ENCODE data around the gene TICAM1. TPM values are rescaled to one million over a fixed set of nuclear protein-coding genes. Genes with fewer than 3 reads are reported as not detected.
A peak's percentile ranks its signal among the peaks of the same experiment; 100 is the strongest.

The TICAM1 gene
- total and polyA plus RNA-seq, 10 of the 15 experiments (the other 5 are each of a cell fraction or from before 2014, with no cell fraction given) = 0.31 to 31.1 (median 5.3) TPM

DNA sequence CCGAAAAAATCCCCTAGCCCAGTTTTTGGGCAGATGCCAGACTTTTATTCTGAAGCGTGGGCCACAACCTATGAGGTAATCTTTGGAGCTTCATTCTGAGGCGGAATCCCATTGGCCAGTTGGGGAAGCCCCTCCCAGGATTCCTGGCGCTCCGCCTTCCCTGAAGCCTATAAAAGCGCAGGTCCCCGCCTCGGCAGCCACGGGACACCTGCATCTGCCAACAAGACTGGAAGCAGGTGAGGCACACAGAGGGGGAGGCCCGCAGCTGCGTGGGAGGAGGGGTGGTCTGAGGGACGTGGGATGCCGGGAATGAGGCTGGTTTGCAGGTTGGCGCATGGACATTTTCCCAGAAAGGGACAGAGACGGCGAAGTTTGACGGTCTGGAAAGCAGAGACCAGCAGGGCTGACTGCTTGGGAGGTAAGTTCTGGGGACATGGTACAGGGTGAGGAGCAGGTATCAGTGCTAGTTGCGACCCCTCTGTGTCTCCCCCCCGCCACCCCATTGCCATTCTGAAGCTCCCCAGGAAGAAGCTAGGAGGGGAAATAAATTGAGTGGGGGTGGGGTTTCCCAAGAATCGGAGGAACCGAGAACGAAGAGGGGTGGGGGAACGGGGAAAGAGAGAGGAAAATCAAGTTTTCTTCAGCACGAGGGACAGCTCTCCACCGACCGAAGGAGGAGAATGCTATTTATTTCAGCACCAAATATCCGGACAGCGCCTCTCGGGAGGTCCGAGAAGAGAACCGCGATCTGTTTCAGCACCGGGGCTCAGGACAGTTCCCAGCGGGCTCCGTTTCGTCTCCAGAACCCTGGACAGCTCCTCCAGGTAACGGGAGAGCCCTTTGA, 62.4 kb downstream of the TICAM1 start (continued):
- TF ChIP-seq, protein P1, sequence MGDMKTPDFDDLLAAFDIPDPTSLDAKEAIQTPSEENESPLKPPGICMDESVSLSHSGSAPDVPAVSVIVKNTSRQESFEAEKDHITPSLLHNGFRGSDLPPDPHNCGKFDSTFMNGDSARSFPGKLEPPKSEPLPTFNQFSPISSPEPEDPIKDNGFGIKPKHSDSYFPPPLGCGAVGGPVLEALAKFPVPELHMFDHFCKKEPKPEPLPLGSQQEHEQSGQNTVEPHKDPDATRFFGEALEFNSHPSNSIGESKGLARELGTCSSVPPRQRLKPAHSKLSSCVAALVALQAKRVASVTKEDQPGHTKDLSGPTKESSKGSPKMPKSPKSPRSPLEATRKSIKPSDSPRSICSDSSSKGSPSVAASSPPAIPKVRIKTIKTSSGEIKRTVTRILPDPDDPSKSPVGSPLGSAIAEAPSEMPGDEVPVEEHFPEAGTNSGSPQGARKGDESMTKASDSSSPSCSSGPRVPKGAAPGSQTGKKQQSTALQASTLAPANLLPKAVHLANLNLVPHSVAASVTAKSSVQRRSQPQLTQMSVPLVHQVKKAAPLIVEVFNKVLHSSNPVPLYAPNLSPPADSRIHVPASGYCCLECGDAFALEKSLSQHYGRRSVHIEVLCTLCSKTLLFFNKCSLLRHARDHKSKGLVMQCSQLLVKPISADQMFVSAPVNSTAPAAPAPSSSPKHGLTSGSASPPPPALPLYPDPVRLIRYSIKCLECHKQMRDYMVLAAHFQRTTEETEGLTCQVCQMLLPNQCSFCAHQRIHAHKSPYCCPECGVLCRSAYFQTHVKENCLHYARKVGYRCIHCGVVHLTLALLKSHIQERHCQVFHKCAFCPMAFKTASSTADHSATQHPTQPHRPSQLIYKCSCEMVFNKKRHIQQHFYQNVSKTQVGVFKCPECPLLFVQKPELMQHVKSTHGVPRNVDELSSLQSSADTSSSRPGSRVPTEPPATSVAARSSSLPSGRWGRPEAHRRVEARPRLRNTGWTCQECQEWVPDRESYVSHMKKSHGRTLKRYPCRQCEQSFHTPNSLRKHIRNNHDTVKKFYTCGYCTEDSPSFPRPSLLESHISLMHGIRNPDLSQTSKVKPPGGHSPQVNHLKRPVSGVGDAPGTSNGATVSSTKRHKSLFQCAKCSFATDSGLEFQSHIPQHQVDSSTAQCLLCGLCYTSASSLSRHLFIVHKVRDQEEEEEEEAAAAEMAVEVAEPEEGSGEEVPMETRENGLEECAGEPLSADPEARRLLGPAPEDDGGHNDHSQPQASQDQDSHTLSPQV (IDR thresholded peaks at IDR 0.05) = no peak
- 0 out of 2 replicates have a peak, but pooled peaks have one; percentile 30 for TF ChIP-seq CREB1 (IDR thresholded peaks at IDR 0.05; ENCODE audit: low read depth)
- TF ChIP-seq, protein P2, sequence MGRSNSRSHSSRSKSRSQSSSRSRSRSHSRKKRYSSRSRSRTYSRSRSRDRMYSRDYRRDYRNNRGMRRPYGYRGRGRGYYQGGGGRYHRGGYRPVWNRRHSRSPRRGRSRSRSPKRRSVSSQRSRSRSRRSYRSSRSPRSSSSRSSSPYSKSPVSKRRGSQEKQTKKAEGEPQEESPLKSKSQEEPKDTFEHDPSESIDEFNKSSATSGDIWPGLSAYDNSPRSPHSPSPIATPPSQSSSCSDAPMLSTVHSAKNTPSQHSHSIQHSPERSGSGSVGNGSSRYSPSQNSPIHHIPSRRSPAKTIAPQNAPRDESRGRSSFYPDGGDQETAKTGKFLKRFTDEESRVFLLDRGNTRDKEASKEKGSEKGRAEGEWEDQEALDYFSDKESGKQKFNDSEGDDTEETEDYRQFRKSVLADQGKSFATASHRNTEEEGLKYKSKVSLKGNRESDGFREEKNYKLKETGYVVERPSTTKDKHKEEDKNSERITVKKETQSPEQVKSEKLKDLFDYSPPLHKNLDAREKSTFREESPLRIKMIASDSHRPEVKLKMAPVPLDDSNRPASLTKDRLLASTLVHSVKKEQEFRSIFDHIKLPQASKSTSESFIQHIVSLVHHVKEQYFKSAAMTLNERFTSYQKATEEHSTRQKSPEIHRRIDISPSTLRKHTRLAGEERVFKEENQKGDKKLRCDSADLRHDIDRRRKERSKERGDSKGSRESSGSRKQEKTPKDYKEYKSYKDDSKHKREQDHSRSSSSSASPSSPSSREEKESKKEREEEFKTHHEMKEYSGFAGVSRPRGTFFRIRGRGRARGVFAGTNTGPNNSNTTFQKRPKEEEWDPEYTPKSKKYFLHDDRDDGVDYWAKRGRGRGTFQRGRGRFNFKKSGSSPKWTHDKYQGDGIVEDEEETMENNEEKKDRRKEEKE (IDR thresholded peaks at IDR 0.05) = no peak
- TF ChIP-seq SREBF2 (IDR thresholded peaks at IDR 0.05; ENCODE audit: low read length) = no peak
- no peak for TF ChIP-seq ZBED1 (IDR thresholded peaks at IDR 0.05; ENCODE audit: borderline replicate concordance)
- 0 out of 2 replicates have a peak, but pooled peaks have one; percentile 37 for TF ChIP-seq MEF2A (IDR thresholded peaks at IDR 0.05; ENCODE audit: insufficient read depth, low read depth, low read length)

Small RNAs within 50 kb of the gene (microRNA-seq; reads per million reads assigned to microRNA genes)
- gene MIR7-3 = 4.1 reads per million, percentile 24 among the genes with 10 or more reads in this experiment

Small RNAs within 50 kb of the gene (small RNA-seq; reads per million reads assigned to genes)
- not detected for gene MIR7-3

Other genes starting within 250 kb of the TICAM1 start
Only the 7 nearest of the 8 such genes appear.
- gene MYDGF, start 161.4 kb downstream of the TICAM1 start, total RNA-seq (2014; rRNA removed) = 68.7 and 83.5 TPM in 2 replicates
- 46.0 and 50.2 TPM in 2 replicates for gene MYDGF, start 161.4 kb downstream of the TICAM1 start, total RNA-seq (2014; rRNA removed; fragmentation: Illumina TruSeq; extraction: Trizol)
- gene MYDGF, start 161.4 kb downstream of the TICAM1 start, total RNA-seq (2021) = 57.4 and 64.7 TPM in 2 replicates
- gene MYDGF, start 161.4 kb downstream of the TICAM1 start, polyA plus RNA-seq (2011; rRNA removed) = 31.3 and 45.6 TPM in 2 replicates
- gene MYDGF, start 161.4 kb downstream of the TICAM1 start, polyA plus RNA-seq (2014; fragmentation: Illumina TruSeq; extraction: Trizol) = 17.9 and 39.1 TPM in 2 replicates
- 10 to 100 TPM in 1 of 2 experiments, 1 to 10 TPM in 1; 2.3 to 18.5 TPM for gene MYDGF, start 161.4 kb downstream of the TICAM1 start, polyA plus RNA-seq (2014; fragmentation: Nextera tagmentation; extraction: Ambion mirVana)
- 92.8 and 96.7 TPM in 2 replicates for gene MYDGF, start 161.4 kb downstream of the TICAM1 start, polyA plus RNA-seq (2014; rRNA removed)
- gene MYDGF, start 161.4 kb downstream of the TICAM1 start, polyA plus RNA-seq (2016; fragmentation: Nextera tagmentation; extraction: Ambion mirVana) = 100 to 1,000 TPM; 183 to 196 TPM
- 32.3 and 35.7 TPM in 2 replicates for gene DPP9, start 107.9 kb downstream of the TICAM1 start, total RNA-seq (2014; rRNA removed)
- gene DPP9, start 107.9 kb downstream of the TICAM1 start, total RNA-seq (2014; rRNA removed; fragmentation: Illumina TruSeq; extraction: Trizol) = 14.9 and 15.2 TPM in 2 replicates
- 54.5 and 58.6 TPM in 2 replicates for gene DPP9, start 107.9 kb downstream of the TICAM1 start, total RNA-seq (2021)
- 4.5 and 10.0 TPM in 2 replicates for gene DPP9, start 107.9 kb downstream of the TICAM1 start, polyA plus RNA-seq (2011; rRNA removed)
- 11.4 and 24.1 TPM in 2 replicates for gene DPP9, start 107.9 kb downstream of the TICAM1 start, polyA plus RNA-seq (2014; fragmentation: Illumina TruSeq; extraction: Trizol)
- gene DPP9, start 107.9 kb downstream of the TICAM1 start, polyA plus RNA-seq (2014; fragmentation: Nextera tagmentation; extraction: Ambion mirVana) = 1 to 10 TPM in 1 of 2 experiments, under 1 TPM in 1; 0.64 to 1.2 TPM
- gene DPP9, start 107.9 kb downstream of the TICAM1 start, polyA plus RNA-seq (2014; rRNA removed) = 31.0 and 40.9 TPM in 2 replicates
- gene DPP9, start 107.9 kb downstream of the TICAM1 start, polyA plus RNA-seq (2016; fragmentation: Nextera tagmentation; extraction: Ambion mirVana) = 10 to 100 TPM; 50.6 to 52.9 TPM
- gene FEM1A, start 40.0 kb downstream of the TICAM1 start, total RNA-seq (2014; rRNA removed) = 14.0 and 17.4 TPM in 2 replicates
- gene FEM1A, start 40.0 kb downstream of the TICAM1 start, total RNA-seq (2014; rRNA removed; fragmentation: Illumina TruSeq; extraction: Trizol) = 5.7 and 6.9 TPM in 2 replicates
- 14.3 and 15.0 TPM in 2 replicates for gene FEM1A, start 40.0 kb downstream of the TICAM1 start, total RNA-seq (2021)
- 1.6 and 3.0 TPM in 2 replicates for gene FEM1A, start 40.0 kb downstream of the TICAM1 start, polyA plus RNA-seq (2011; rRNA removed)
- gene FEM1A, start 40.0 kb downstream of the TICAM1 start, polyA plus RNA-seq (2014; fragmentation: Illumina TruSeq; extraction: Trizol) = 3.5 and 4.7 TPM in 2 replicates
- gene FEM1A, start 40.0 kb downstream of the TICAM1 start, polyA plus RNA-seq (2014; fragmentation: Nextera tagmentation; extraction: Ambion mirVana) = under 1 TPM; 0.27 to 0.31 TPM
- gene FEM1A, start 40.0 kb downstream of the TICAM1 start, polyA plus RNA-seq (2014; rRNA removed) = 9.1 and 10.7 TPM in 2 replicates
- gene FEM1A, start 40.0 kb downstream of the TICAM1 start, polyA plus RNA-seq (2016; fragmentation: Nextera tagmentation; extraction: Ambion mirVana) = 1 to 10 TPM; 2.4 to 2.7 TPM
- 61.9 and 69.9 TPM in 2 replicates for gene PLIN3, start 36.0 kb upstream of the TICAM1 start, total RNA-seq (2014; rRNA removed)
- gene PLIN3, start 36.0 kb upstream of the TICAM1 start, total RNA-seq (2014; rRNA removed; fragmentation: Illumina TruSeq; extraction: Trizol) = 33.7 and 35.4 TPM in 2 replicates
- gene PLIN3, start 36.0 kb upstream of the TICAM1 start, total RNA-seq (2021) = 69.6 and 73.6 TPM in 2 replicates
- 44.8 and 71.4 TPM in 2 replicates for gene PLIN3, start 36.0 kb upstream of the TICAM1 start, polyA plus RNA-seq (2011; rRNA removed)
- 17.4 and 27.2 TPM in 2 replicates for gene PLIN3, start 36.0 kb upstream of the TICAM1 start, polyA plus RNA-seq (2014; fragmentation: Illumina TruSeq; extraction: Trizol)
- gene PLIN3, start 36.0 kb upstream of the TICAM1 start, polyA plus RNA-seq (2014; fragmentation: Nextera tagmentation; extraction: Ambion mirVana) = 10 to 100 TPM in 1 of 2 experiments, 1 to 10 TPM in 1; 7.7 to 19.0 TPM
- 67.0 and 77.5 TPM in 2 replicates for gene PLIN3, start 36.0 kb upstream of the TICAM1 start, polyA plus RNA-seq (2014; rRNA removed)
- 10 to 100 TPM; 66.7 to 68.2 TPM for gene PLIN3, start 36.0 kb upstream of the TICAM1 start, polyA plus RNA-seq (2016; fragmentation: Nextera tagmentation; extraction: Ambion mirVana)
- 0.05 TPM in 1 of 2 replicates, not detected in the other for gene ARRDC5, start 71.2 kb upstream of the TICAM1 start, total RNA-seq (2014; rRNA removed)
- gene ARRDC5, start 71.2 kb upstream of the TICAM1 start, total RNA-seq (2014; rRNA removed; fragmentation: Illumina TruSeq; extraction: Trizol) = 0.18 and 0.31 TPM in 2 replicates
- gene ARRDC5, start 71.2 kb upstream of the TICAM1 start, total RNA-seq (2021) = 0.38 TPM in 1 of 2 replicates, not detected in the other
- 0.04 TPM in 1 of 2 replicates, not detected in the other for gene ARRDC5, start 71.2 kb upstream of the TICAM1 start, polyA plus RNA-seq (2011; rRNA removed)
- gene ARRDC5, start 71.2 kb upstream of the TICAM1 start, polyA plus RNA-seq (2014; fragmentation: Illumina TruSeq; extraction: Trizol) = 0.03 TPM in 1 of 2 replicates, not detected in the other
- under 1 TPM; 0.15 to 0.21 TPM for gene ARRDC5, start 71.2 kb upstream of the TICAM1 start, polyA plus RNA-seq (2014; fragmentation: Nextera tagmentation; extraction: Ambion mirVana)
- gene ARRDC5, start 71.2 kb upstream of the TICAM1 start, polyA plus RNA-seq (2014; rRNA removed) = 0.16 TPM in 1 of 2 replicates, not detected in the other
- gene ARRDC5, start 71.2 kb upstream of the TICAM1 start, polyA plus RNA-seq (2016; fragmentation: Nextera tagmentation; extraction: Ambion mirVana) = under 1 TPM; 0.09 to 0.10 TPM
- gene UHRF1, start 77.8 kb upstream of the TICAM1 start, total RNA-seq (2014; rRNA removed) = 57.5 and 67.1 TPM in 2 replicates
- gene UHRF1, start 77.8 kb upstream of the TICAM1 start, total RNA-seq (2014; rRNA removed; fragmentation: Illumina TruSeq; extraction: Trizol) = 23.1 and 28.3 TPM in 2 replicates
- gene UHRF1, start 77.8 kb upstream of the TICAM1 start, total RNA-seq (2021) = 98.4 and 109 TPM in 2 replicates
- 7.0 and 20.0 TPM in 2 replicates for gene UHRF1, start 77.8 kb upstream of the TICAM1 start, polyA plus RNA-seq (2011; rRNA removed)
- 22.7 and 30.8 TPM in 2 replicates for gene UHRF1, start 77.8 kb upstream of the TICAM1 start, polyA plus RNA-seq (2014; fragmentation: Illumina TruSeq; extraction: Trizol)
- 10 to 100 TPM; 13.0 to 17.8 TPM for gene UHRF1, start 77.8 kb upstream of the TICAM1 start, polyA plus RNA-seq (2014; fragmentation: Nextera tagmentation; extraction: Ambion mirVana)
- 44.6 and 58.8 TPM in 2 replicates for gene UHRF1, start 77.8 kb upstream of the TICAM1 start, polyA plus RNA-seq (2014; rRNA removed)
- gene UHRF1, start 77.8 kb upstream of the TICAM1 start, polyA plus RNA-seq (2016; fragmentation: Nextera tagmentation; extraction: Ambion mirVana) = 100 to 1,000 TPM; 103 TPM
- 25.6 and 26.5 TPM in 2 replicates for gene KDM4B, start 137.4 kb upstream of the TICAM1 start, total RNA-seq (2014; rRNA removed)
- 11.3 and 12.3 TPM in 2 replicates for gene KDM4B, start 137.4 kb upstream of the TICAM1 start, total RNA-seq (2014; rRNA removed; fragmentation: Illumina TruSeq; extraction: Trizol)
- 49.6 and 50.2 TPM in 2 replicates for gene KDM4B, start 137.4 kb upstream of the TICAM1 start, total RNA-seq (2021)
- gene KDM4B, start 137.4 kb upstream of the TICAM1 start, polyA plus RNA-seq (2011; rRNA removed) = 8.0 and 16.0 TPM in 2 replicates
- 3.1 and 7.6 TPM in 2 replicates for gene KDM4B, start 137.4 kb upstream of the TICAM1 start, polyA plus RNA-seq (2014; fragmentation: Illumina TruSeq; extraction: Trizol)
- 1 to 10 TPM in 1 of 2 experiments, under 1 TPM in 1; 0.47 to 1.8 TPM for gene KDM4B, start 137.4 kb upstream of the TICAM1 start, polyA plus RNA-seq (2014; fragmentation: Nextera tagmentation; extraction: Ambion mirVana)
- 32.2 and 33.7 TPM in 2 replicates for gene KDM4B, start 137.4 kb upstream of the TICAM1 start, polyA plus RNA-seq (2014; rRNA removed)
- 10 to 100 TPM; 16.4 to 19.1 TPM for gene KDM4B, start 137.4 kb upstream of the TICAM1 start, polyA plus RNA-seq (2016; fragmentation: Nextera tagmentation; extraction: Ambion mirVana)